Epidermal melanocyte (primary cell): ENCODE measurements around the gene GRIN3B.
"Not testable (repeated sequence)": the region's sequence is repeated elsewhere in the genome, so short reads cannot be mapped to it uniquely, and the experiment has no call there.

Source experiments
- DNase-seq: peaks from one replicate; pipeline ENCODE4 v3.0.0; 2011; ENCODE audit warnings: low spot score; ENCODE audit not compliant: insufficient read length

Gene GRIN3B

GRCh38 chr19:1000095-1000494, at the start of gene GRIN3B:
TSS of gene GRIN3B (plus strand) at chr19:1000419. CDS start at chr19:1000438, 19 bp downstream.
- DNase-seq, result peak; percentile 82

- DNase-seq, result no peak
Observed at GRCh38 chr19:952049-952679, 48.1 kb upstream of the GRIN3B start.

GRCh38 chr19:952680-953444, 47.4 kb upstream of the GRIN3B start:
- DNase-seq, result no peak

- DNase-seq, result no peak
Observed at GRCh38 chr19:953445-954271, 46.6 kb upstream of the GRIN3B start.

GRCh38 chr19:954272-954671, 45.9 kb upstream of the GRIN3B start:
- DNase-seq, result no peak

GRCh38 chr19:954672-955494, 45.3 kb upstream of the GRIN3B start:
- DNase-seq, result no peak

GRCh38 chr19:955803-956765, 44.1 kb upstream of the GRIN3B start:
- DNase-seq, result no peak

- DNase-seq, result peak; percentile 59
Observed at GRCh38 chr19:956766-957440, 43.3 kb upstream of the GRIN3B start.

GRCh38 chr19:957578-957977, 42.6 kb upstream of the GRIN3B start:
- DNase-seq, result not testable (repeated sequence)

- DNase-seq, result no peak
Observed at GRCh38 chr19:958967-959855, 41.0 kb upstream of the GRIN3B start.

- no peak for DNase-seq
Observed at GRCh38 chr19:960020-960419, 40.2 kb upstream of the GRIN3B start.

GRCh38 chr19:960601-960938, 39.6 kb upstream of the GRIN3B start:
- no peak for DNase-seq

GRCh38 chr19:961866-962620, 38.2 kb upstream of the GRIN3B start:
- no peak for DNase-seq

GRCh38 chr19:962683-963400, 37.4 kb upstream of the GRIN3B start:
- DNase-seq, result no peak

- DNase-seq, result no peak
Observed at GRCh38 chr19:963486-963951, 36.7 kb upstream of the GRIN3B start.

- DNase-seq, result no peak
Observed at GRCh38 chr19:964116-964520, 36.1 kb upstream of the GRIN3B start.
